ENCODE data around the gene ARL15. TPM values are rescaled to one million over a fixed set of nuclear protein-coding genes. Genes with fewer than 3 reads are reported as not detected.

Gene ARL15
- total and polyA plus RNA-seq, 2 donors (not counting 3 experiments of a cell fraction or from before 2014, with no cell fraction given): 11.9 to 24.4 TPM

DNA sequence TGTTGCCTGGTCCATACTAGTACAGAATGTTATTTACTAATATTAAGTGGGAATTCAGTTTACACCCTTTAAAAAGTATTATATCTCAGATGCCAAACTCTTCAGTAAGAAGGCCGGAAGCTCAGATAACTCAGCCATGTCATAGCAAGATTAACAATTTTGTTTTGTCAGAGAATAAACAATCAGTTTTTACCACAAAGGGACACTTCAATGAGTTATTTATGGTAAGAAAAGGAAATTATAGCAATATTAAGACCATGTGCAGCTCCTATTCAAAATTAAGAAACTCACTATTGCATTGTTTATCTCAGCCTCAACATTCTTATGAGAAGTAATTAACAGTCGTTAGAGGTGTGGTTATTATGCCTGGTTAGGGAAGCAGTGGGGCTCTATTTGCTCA is 13.1 kb upstream of the ARL15 start:
- no peak overlapping the region for H3K9ac ChIP-seq (replicated peaks; ENCODE audit: extremely low read depth, insufficient read depth, low read length)
- no peak overlapping the region for H3K4me3 ChIP-seq (replicated peaks in 1 of 3; ENCODE audit: insufficient read depth in 1 of 3, low read depth in 1 of 3, low read length in 3 of 3)
- H3K27me3 ChIP-seq (ENCODE audit: control insufficient read depth in 2 of 2, insufficient read depth in 2 of 2, low read length in 2 of 2): peaks cover 34 to 59% of the 10 kb centered on the region in 2 experiments
- ChIA-PET CTCF (interaction anchor here (1.5 kb wide), 1 partner anchor 12 kb away, joined by 7 read pairs; no protein-coding TSS in a partner anchor), POLR2A (interaction anchor here (1.4 kb wide), 1 partner anchor 13 kb away, joined by 8 read pairs; the partner anchor contains the start of gene ARL15)
- dilution Hi-C loops (cut with MboI; ENCODE audit: extremely low pct_ligation_motif_present, low sequenced_read_pairs) (no loop called here), intact Hi-C loops (cut with micrococcal nuclease) (no loop called here)
- no peak overlapping the region for H2AFZ ChIP-seq (ENCODE audit: low read depth, low read length)
- H3K36me3 ChIP-seq (ENCODE audit: control insufficient read depth in 2 of 2, extremely low read depth in 1 of 2, insufficient read depth in 2 of 2, low read length in 2 of 2): no peaks in the 10 kb centered on the region
- H3K79me2 ChIP-seq (ENCODE audit: control insufficient read depth, insufficient read depth, low read length): no peaks in the 10 kb centered on the region
- H3K4me1 ChIP-seq (ENCODE audit: control insufficient read depth, extremely low read depth, insufficient read depth, low read length): no peaks in the 10 kb centered on the region
- no peaks in the 10 kb centered on the region for H3K9me3 ChIP-seq (replicated peaks; ENCODE audit: control insufficient read depth, insufficient read depth, low read length)
- no TSS peak for BruUV-seq (replicated peaks)
- FAIRE-seq: no peak
- no peak overlapping the region for H3K27ac ChIP-seq (ENCODE audit: insufficient read depth, low read depth, low read length)
- H3K4me2 ChIP-seq (ENCODE audit: insufficient read depth, low read length): no peak overlapping the region
- no peak for DNase-seq (ENCODE audit: low read depth, low spot score)
- H4K20me1 ChIP-seq (replicated peaks; ENCODE audit: control insufficient read depth, extremely low read depth, insufficient read depth, low read length): no peaks in the 10 kb centered on the region
- TF ChIP-seq POLR2A (IDR thresholded peaks at IDR 0.05; ENCODE audit: low read depth, low read length) (no peak), POLR2AphosphoS5 (IDR thresholded peaks at IDR 0.05; ENCODE audit: insufficient read depth, low read depth, low read length) (no peak), GATA2 (IDR thresholded peaks at IDR 0.05; ENCODE audit: insufficient read depth, insufficient read length, low read depth, low read length) (no peak), FOS (IDR thresholded peaks at IDR 0.05; ENCODE audit: borderline replicate concordance, insufficient read depth, low read length) (no peak), JUN (IDR thresholded peaks at IDR 0.05; ENCODE audit: borderline replicate concordance, insufficient read depth, insufficient read length, low read depth) (no peak), MAX (IDR thresholded peaks at IDR 0.05; ENCODE audit: insufficient read depth, insufficient read length) (no peak), MYC (IDR thresholded peaks at IDR 0.05; ENCODE audit: low read depth, low read length) (no peak), EZH2 (IDR thresholded peaks at IDR 0.05; ENCODE audit: borderline replicate concordance, low read depth, low read length, severe bottlenecking) (no peak), CTCF (IDR thresholded peaks at IDR 0.05; ENCODE audit: extremely low read depth in 1 of 2, insufficient read depth in 1 of 2, low read depth in 1 of 2, low read length in 2 of 2) (no peak)
- H3K9me1 ChIP-seq (replicated peaks; ENCODE audit: control insufficient read depth, extremely low read depth, insufficient read depth, low read length): no peaks in the 10 kb centered on the region

Measured in endothelial cell of umbilical vein (primary cell).